Measurements from ENCODE around the gene CLDN12. TPM values are rescaled to one million over a fixed set of nuclear protein-coding genes. Genes with fewer than 3 reads are reported as not detected.
A peak's percentile ranks its signal among the peaks of the same experiment; 100 is the strongest.

Gene CLDN12
- total RNA-seq, 1 experiment from 2014 or later: 39.4 TPM

GRCh38 chr7:90455163-90456030 lies 52.1 kb downstream of the CLDN12 start:
- no peak overlapping the region for H3K27ac Mint-ChIP-seq
- H3K36me3 Mint-ChIP-seq: no peaks in the 10 kb centered on the region
- peaks cover 10% of the 10 kb centered on the region for H3K4me1 Mint-ChIP-seq
- DNase-seq (ENCODE audit: low spot score) (no peak), ATAC-seq (peak; percentile 91)
- H3K9me3 Mint-ChIP-seq: peaks cover 3% of the 10 kb centered on the region; the same call in 1 of the 2 replicates
- POLR2A ChIA-PET: interaction anchor here (0.6 kb wide), 1 partner anchor 99 kb away, joined by 3 read pairs; no protein-coding TSS in a partner anchor
- TF ChIP-seq ZBTB43 (CRISPR knock-in tag; IDR thresholded peaks at IDR 0.05) (no peak), CTCF (IDR thresholded peaks at IDR 0.05) (peak; percentile 50; the same call in 1 of the 2 replicates)
- peak overlapping the region; percentile 61 for H3K4me3 Mint-ChIP-seq
- CTCF ChIA-PET: interaction anchor here (0.6 to 1.3 kb wide), 49 partner anchors 10 to 1485 kb away, joined by 3 to 35 read pairs (median 4); partner anchors contain the start of genes AKAP9 and CLDN12
- no peaks in the 10 kb centered on the region for H3K27me3 Mint-ChIP-seq (ENCODE audit: low read depth)

- ChIA-PET POLR2A (no interaction called here), CTCF (no interaction called here)
- peaks cover 2% of the 10 kb centered on the region for H3K36me3 Mint-ChIP-seq
- H3K9me3 Mint-ChIP-seq: peaks cover 6% of the 10 kb centered on the region
- no peak overlapping the region for H3K27ac Mint-ChIP-seq
- no peak overlapping the region for H3K4me3 Mint-ChIP-seq
- DNase-seq (ENCODE audit: low spot score): no peak
- ATAC-seq: no peak
- H3K4me1 Mint-ChIP-seq: peaks cover 10% of the 10 kb centered on the region
- H3K27me3 Mint-ChIP-seq (ENCODE audit: low read depth): no peaks in the 10 kb centered on the region
- TF ChIP-seq ESRRA (CRISPR knock-in tag; IDR thresholded peaks at IDR 0.05; ENCODE audit: borderline replicate concordance) (no peak), JUN (CRISPR knock-in tag; IDR thresholded peaks at IDR 0.05) (no peak), CBFB (CRISPR knock-in tag; IDR thresholded peaks at IDR 0.05; ENCODE audit: low read depth) (no peak), ZMAT4 (CRISPR knock-in tag; IDR thresholded peaks at IDR 0.05) (no peak), MAX (CRISPR knock-in tag; IDR thresholded peaks at IDR 0.05) (no peak), FOXK1 (CRISPR knock-in tag; IDR thresholded peaks at IDR 0.05) (no peak), TEAD1 (CRISPR knock-in tag; IDR thresholded peaks at IDR 0.05) (no peak), USF1 (CRISPR knock-in tag; IDR thresholded peaks at IDR 0.05) (no peak), JAZF1 (CRISPR knock-in tag; IDR thresholded peaks at IDR 0.05) (no peak), OVOL2 (CRISPR knock-in tag; IDR thresholded peaks at IDR 0.05; ENCODE audit: borderline replicate concordance) (no peak), E2F4 (CRISPR knock-in tag; IDR thresholded peaks at IDR 0.05; ENCODE audit: borderline replicate concordance, low read depth) (no peak), NR1H2 (CRISPR knock-in tag; IDR thresholded peaks at IDR 0.05) (no peak), FOXJ3 (CRISPR knock-in tag; IDR thresholded peaks at IDR 0.05; ENCODE audit: borderline replicate concordance) (no peak), TCF7 (CRISPR knock-in tag; IDR thresholded peaks at IDR 0.05; ENCODE audit: low read depth) (no peak), CDX4 (CRISPR knock-in tag; IDR thresholded peaks at IDR 0.05; ENCODE audit: borderline replicate concordance) (no peak), ATF6 (CRISPR knock-in tag; IDR thresholded peaks at IDR 0.05) (no peak), ZNF423 (CRISPR knock-in tag; IDR thresholded peaks at IDR 0.05) (no peak), ZNF532 (CRISPR knock-in tag; IDR thresholded peaks at IDR 0.05; ENCODE audit: borderline replicate concordance) (no peak)
Observed at GRCh38 chr7:90458104-90458503, 54.8 kb downstream of the CLDN12 start.

Data from WTC11 (cell line).